Ramos (cell line): ENCODE data around the gene ITGA1.
"Not testable (repeated sequence)": the region's sequence is repeated elsewhere in the genome, so short reads cannot be mapped to it uniquely, and the experiment has no call there.

Source experiments
- in situ Hi-C: fragments of 300-500 bp; cut with MboI; formaldehyde crosslinking; loops from one replicate; pipeline ENCODE4 v1.14.3; 2022; ENCODE audit warnings: low sequenced_read_pairs; ENCODE audit not compliant: unreplicated experiment

ITGA1 gene

GRCh38 chr5:52787600-52788504 lies at the start of gene ITGA1, which contains the start of gene PELO:
Gene ITGA1, plus strand, starts transcription at chr5:52787916. Its CDS starts 438 bp downstream, at chr5:52788354.
Gene PELO, plus strand, starts transcription at chr5:52787916. Its CDS starts 12,479 bp downstream, at chr5:52800395.
- in situ Hi-C loops, result no loop called here

GRCh38 chr5:52738095-52738506 lies 49.6 kb upstream of the ITGA1 start:
- in situ Hi-C loops, result no loop called here

GRCh38 chr5:52740007-52740406 lies 47.7 kb upstream of the ITGA1 start:
- in situ Hi-C loops, result no loop called here

- in situ Hi-C loops, result no loop called here
Observed at GRCh38 chr5:52743012-52743411, 44.7 kb upstream of the ITGA1 start.

- in situ Hi-C loops, result no loop called here
Observed at GRCh38 chr5:52743529-52743928, 44.2 kb upstream of the ITGA1 start.

GRCh38 chr5:52743970-52744369 lies 43.7 kb upstream of the ITGA1 start:
- in situ Hi-C loops, result no loop called here

GRCh38 chr5:52744867-52745458 lies 42.8 kb upstream of the ITGA1 start:
- in situ Hi-C loops, result not testable (repeated sequence)

GRCh38 chr5:52746539-52746938 lies 41.2 kb upstream of the ITGA1 start:
- in situ Hi-C loops, result no loop called here

GRCh38 chr5:52748590-52748989 lies 39.1 kb upstream of the ITGA1 start:
- in situ Hi-C loops, result no loop called here

- in situ Hi-C loops, result no loop called here
Observed at GRCh38 chr5:52749666-52750065, 38.0 kb upstream of the ITGA1 start.

- in situ Hi-C loops, result no loop called here
Observed at GRCh38 chr5:52751137-52751536, 36.6 kb upstream of the ITGA1 start.

- in situ Hi-C loops, result no loop called here
Observed at GRCh38 chr5:52754051-52754450, 33.7 kb upstream of the ITGA1 start.

GRCh38 chr5:52757527-52757926 lies 30.2 kb upstream of the ITGA1 start:
- in situ Hi-C loops, result no loop called here

- in situ Hi-C loops, result no loop called here
Observed at GRCh38 chr5:52758014-52758413, 29.7 kb upstream of the ITGA1 start.

- in situ Hi-C loops, result no loop called here
Observed at GRCh38 chr5:52759331-52759730, 28.4 kb upstream of the ITGA1 start.

GRCh38 chr5:52760695-52761366 lies 26.9 kb upstream of the ITGA1 start:
- in situ Hi-C loops, result no loop called here

- in situ Hi-C loops, result no loop called here
Observed at GRCh38 chr5:52767217-52767743, 20.4 kb upstream of the ITGA1 start.

GRCh38 chr5:52767766-52768480 lies 19.8 kb upstream of the ITGA1 start:
- in situ Hi-C loops, result no loop called here

- in situ Hi-C loops, result no loop called here
Observed at GRCh38 chr5:52769061-52769460, 18.7 kb upstream of the ITGA1 start.

GRCh38 chr5:52770287-52770939 lies 17.3 kb upstream of the ITGA1 start:
- in situ Hi-C loops, result no loop called here
